ENCODE data around the gene SLC17A5. TPM values are rescaled to one million over a fixed set of nuclear protein-coding genes. Genes with fewer than 3 reads are reported as not detected.
"Not testable (repeated sequence)": the region's sequence is repeated elsewhere in the genome, so short reads cannot be mapped to it uniquely, and the experiment has no call there.

Gene SLC17A5
- total and polyA plus RNA-seq, 9 donors = 13.5 to 24.8 (median 19.1) TPM

DNA sequence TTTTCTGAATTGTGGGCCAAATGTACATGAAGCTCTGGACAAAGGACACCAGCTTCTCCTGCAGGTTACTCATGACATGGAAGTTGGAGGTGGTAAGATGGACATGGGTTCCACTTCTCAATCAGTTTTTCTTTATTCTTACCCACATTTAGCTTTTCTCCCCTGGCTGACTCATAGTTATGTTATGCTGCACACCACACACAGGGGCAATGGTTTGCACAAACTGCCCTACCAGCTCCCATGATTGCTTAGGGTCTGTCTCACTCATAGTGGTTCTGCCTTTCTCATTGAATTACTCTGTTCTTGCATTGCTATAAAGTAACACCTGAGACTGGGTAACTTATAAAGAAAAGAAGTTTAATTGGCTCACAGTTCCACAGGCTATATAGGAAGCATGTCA lies 37.7 kb upstream of the SLC17A5 start:
- no peak overlapping the region for H3K4me3 ChIP-seq (ENCODE audit: low read length)
- H3K36me3 ChIP-seq (ENCODE audit: control insufficient read depth, insufficient read depth, low read length) = no peaks in the 10 kb centered on the region
- H3K4me1 ChIP-seq (ENCODE audit: control insufficient read depth, insufficient read depth, low read length) = peaks cover 8% of the 10 kb centered on the region
- no peak for DNase-seq
- no peak overlapping the region for H3K27ac ChIP-seq (ENCODE audit: low read length)
- no peaks in the 10 kb centered on the region for H3K9me3 ChIP-seq (replicated peaks; ENCODE audit: control insufficient read depth, low read depth, low read length)
- H3K27me3 ChIP-seq (ENCODE audit: control insufficient read depth, insufficient read depth, low read length) = no peaks in the 10 kb centered on the region

GRCh38 chr6:73690056-73690455 lies 36.3 kb upstream of the SLC17A5 start:
- no peaks in the 10 kb centered on the region for H3K27me3 ChIP-seq (ENCODE audit: control insufficient read depth, insufficient read depth, low read length)
- no CpG with 5 or more reads among the region's 5 CpGs for WGBS (ENCODE audit: insufficient coverage)
- no peaks in the 10 kb centered on the region for H3K36me3 ChIP-seq (ENCODE audit: control insufficient read depth, insufficient read depth, low read length)
- H3K4me1 ChIP-seq (ENCODE audit: control insufficient read depth, insufficient read depth, low read length) = peaks cover 4% of the 10 kb centered on the region
- no peaks in the 10 kb centered on the region for H3K9me3 ChIP-seq (replicated peaks; ENCODE audit: control insufficient read depth, low read depth, low read length)
- H3K4me3 ChIP-seq (ENCODE audit: low read length) = no peak overlapping the region
- no peak overlapping the region for H3K27ac ChIP-seq (ENCODE audit: low read length)
- DNase-seq = no peak

- WGBS (ENCODE audit: insufficient coverage) = no CpG with 5 or more reads among the region's 1 CpG
- no peak overlapping the region for H3K27ac ChIP-seq (ENCODE audit: low read length)
- no peak for DNase-seq
- no peaks in the 10 kb centered on the region for H3K36me3 ChIP-seq (ENCODE audit: control insufficient read depth, insufficient read depth, low read length)
- H3K4me3 ChIP-seq (ENCODE audit: low read length) = no peak overlapping the region
- H3K9me3 ChIP-seq (replicated peaks; ENCODE audit: control insufficient read depth, low read depth, low read length) = no peaks in the 10 kb centered on the region
- H3K27me3 ChIP-seq (ENCODE audit: control insufficient read depth, insufficient read depth, low read length) = no peaks in the 10 kb centered on the region
- H3K4me1 ChIP-seq (ENCODE audit: control insufficient read depth, insufficient read depth, low read length) = no peaks in the 10 kb centered on the region
Measured at GRCh38 chr6:73688351-73688750, 34.6 kb upstream of the SLC17A5 start.

- H3K9me3 ChIP-seq (replicated peaks; ENCODE audit: control insufficient read depth, low read depth, low read length); H3K27me3 ChIP-seq (ENCODE audit: control insufficient read depth, insufficient read depth, low read length): not testable (repeated sequence)
Measured at GRCh38 chr6:73683574-73683973, 29.8 kb upstream of the SLC17A5 start.

DNA sequence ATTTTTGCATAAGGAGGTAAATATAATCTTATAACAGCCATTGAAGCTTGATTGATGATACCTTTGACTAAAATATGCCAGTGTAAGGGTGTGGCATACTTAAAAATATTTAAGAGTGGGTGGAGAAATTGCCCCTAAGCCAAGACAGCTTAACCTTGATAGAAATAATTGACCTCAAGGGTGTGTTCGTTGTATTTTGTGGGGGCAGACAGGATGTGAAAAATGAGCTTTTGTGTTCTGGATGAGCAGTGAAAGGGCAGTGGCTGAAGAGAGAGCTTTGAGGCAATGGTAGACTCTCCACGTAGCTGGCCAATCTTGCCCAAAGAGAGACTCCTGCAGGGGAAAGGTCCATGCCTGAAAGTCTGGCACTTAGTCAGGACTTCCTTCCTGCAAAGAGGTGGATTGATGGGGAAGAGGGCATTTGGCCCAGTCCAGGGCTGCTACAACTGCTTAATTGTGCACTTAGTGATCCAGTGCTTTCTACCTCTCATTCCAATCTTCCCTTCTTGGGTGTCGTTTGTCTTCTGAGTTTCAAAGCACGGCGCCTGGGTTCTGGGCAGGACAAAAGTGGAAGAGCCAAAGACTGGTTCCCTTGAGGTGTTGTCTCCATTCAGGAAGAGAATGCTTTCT lies 26.6 kb upstream of the SLC17A5 start:
- no peak for DNase-seq
- H3K36me3 ChIP-seq (ENCODE audit: control insufficient read depth, insufficient read depth, low read length) = no peaks in the 10 kb centered on the region
- no peak overlapping the region for H3K4me3 ChIP-seq (ENCODE audit: low read length)
- H3K4me1 ChIP-seq (ENCODE audit: control insufficient read depth, insufficient read depth, low read length) = no peaks in the 10 kb centered on the region
- 40% methylated on average over 2 of the region's 5 CpGs for WGBS (ENCODE audit: insufficient coverage)
- H3K27ac ChIP-seq (ENCODE audit: low read length) = no peak overlapping the region
- H3K9me3 ChIP-seq (replicated peaks; ENCODE audit: control insufficient read depth, low read depth, low read length) = no peaks in the 10 kb centered on the region
- H3K27me3 ChIP-seq (ENCODE audit: control insufficient read depth, insufficient read depth, low read length) = no peaks in the 10 kb centered on the region

More at GRCh38 chr6:73683574-73683973, 29.8 kb upstream of the SLC17A5 start:
- H3K27ac ChIP-seq (ENCODE audit: low read length); H3K36me3 ChIP-seq (ENCODE audit: control insufficient read depth, insufficient read depth, low read length); H3K4me3 ChIP-seq (ENCODE audit: low read length); H3K4me1 ChIP-seq (ENCODE audit: control insufficient read depth, insufficient read depth, low read length); DNase-seq: not testable (repeated sequence)
- no CpG with 5 or more reads among the region's 2 CpGs for WGBS (ENCODE audit: insufficient coverage)

GRCh38 chr6:73679846-73680245 lies 26.1 kb upstream of the SLC17A5 start:
- 89% methylated on average over 4 of the region's 5 CpGs for WGBS (ENCODE audit: insufficient coverage)
- H3K9me3 ChIP-seq (replicated peaks; ENCODE audit: control insufficient read depth, low read depth, low read length); H3K4me1 ChIP-seq (ENCODE audit: control insufficient read depth, insufficient read depth, low read length); H3K27ac ChIP-seq (ENCODE audit: low read length); DNase-seq; H3K4me3 ChIP-seq (ENCODE audit: low read length); H3K36me3 ChIP-seq (ENCODE audit: control insufficient read depth, insufficient read depth, low read length); H3K27me3 ChIP-seq (ENCODE audit: control insufficient read depth, insufficient read depth, low read length): not testable (repeated sequence)

- Histone ChIP-seq H3K4me1 (ENCODE audit: control insufficient read depth, insufficient read depth, low read length) (no peaks in the 10 kb centered on the region), H3K9me3 (replicated peaks; ENCODE audit: control insufficient read depth, low read depth, low read length) (no peaks in the 10 kb centered on the region), H3K4me3 (ENCODE audit: low read length) (no peak overlapping the region), H3K36me3 (ENCODE audit: control insufficient read depth, insufficient read depth, low read length) (no peaks in the 10 kb centered on the region), H3K27ac (ENCODE audit: low read length) (no peak overlapping the region), H3K27me3 (ENCODE audit: control insufficient read depth, insufficient read depth, low read length) (no peaks in the 10 kb centered on the region)
- 67% methylated on average over 1 of the region's 3 CpGs for WGBS (ENCODE audit: insufficient coverage)
- DNase-seq = no peak
Measured at GRCh38 chr6:73679009-73679408, 25.2 kb upstream of the SLC17A5 start.

DNA sequence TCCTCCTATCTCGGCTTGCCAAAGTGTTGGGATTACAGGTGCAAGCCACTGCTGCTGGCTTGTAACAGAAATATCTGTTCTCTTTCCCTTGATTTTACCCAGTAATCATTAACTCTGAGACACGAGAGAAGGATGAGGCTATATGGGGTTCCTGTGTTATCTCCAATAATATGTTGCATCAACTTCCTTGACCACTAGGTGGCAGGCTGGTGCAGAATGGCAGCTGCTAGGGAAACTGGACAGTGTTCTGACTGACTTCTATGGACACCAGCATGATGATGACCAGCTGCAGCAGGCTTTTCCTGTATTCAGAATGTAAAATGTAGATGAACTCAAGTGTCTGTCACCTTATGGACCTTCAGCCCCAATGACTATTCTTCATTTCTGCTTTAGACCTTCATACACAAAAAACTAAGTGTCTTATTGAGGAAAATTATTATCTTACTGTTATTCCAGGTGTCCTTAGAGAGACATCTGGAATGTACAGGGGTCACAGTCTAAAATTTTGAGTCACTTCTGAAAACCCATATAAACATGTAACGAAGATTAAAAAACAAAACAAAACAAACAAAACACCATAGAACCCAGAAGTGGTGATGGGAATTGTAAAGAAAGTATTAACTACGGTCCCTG lies 21.8 kb upstream of the SLC17A5 start:
- WGBS (ENCODE audit: insufficient coverage) = 0% methylated on average over 1 of the region's 4 CpGs
- H3K9me3 ChIP-seq (replicated peaks; ENCODE audit: control insufficient read depth, low read depth, low read length) = no peaks in the 10 kb centered on the region
- no peaks in the 10 kb centered on the region for H3K36me3 ChIP-seq (ENCODE audit: control insufficient read depth, insufficient read depth, low read length)
- H3K27ac ChIP-seq (ENCODE audit: low read length) = no peak overlapping the region
- no peaks in the 10 kb centered on the region for H3K4me1 ChIP-seq (ENCODE audit: control insufficient read depth, insufficient read depth, low read length)
- H3K4me3 ChIP-seq (ENCODE audit: low read length) = no peak overlapping the region
- DNase-seq = peak; percentile 89
- H3K27me3 ChIP-seq (ENCODE audit: control insufficient read depth, insufficient read depth, low read length) = no peaks in the 10 kb centered on the region

DNA sequence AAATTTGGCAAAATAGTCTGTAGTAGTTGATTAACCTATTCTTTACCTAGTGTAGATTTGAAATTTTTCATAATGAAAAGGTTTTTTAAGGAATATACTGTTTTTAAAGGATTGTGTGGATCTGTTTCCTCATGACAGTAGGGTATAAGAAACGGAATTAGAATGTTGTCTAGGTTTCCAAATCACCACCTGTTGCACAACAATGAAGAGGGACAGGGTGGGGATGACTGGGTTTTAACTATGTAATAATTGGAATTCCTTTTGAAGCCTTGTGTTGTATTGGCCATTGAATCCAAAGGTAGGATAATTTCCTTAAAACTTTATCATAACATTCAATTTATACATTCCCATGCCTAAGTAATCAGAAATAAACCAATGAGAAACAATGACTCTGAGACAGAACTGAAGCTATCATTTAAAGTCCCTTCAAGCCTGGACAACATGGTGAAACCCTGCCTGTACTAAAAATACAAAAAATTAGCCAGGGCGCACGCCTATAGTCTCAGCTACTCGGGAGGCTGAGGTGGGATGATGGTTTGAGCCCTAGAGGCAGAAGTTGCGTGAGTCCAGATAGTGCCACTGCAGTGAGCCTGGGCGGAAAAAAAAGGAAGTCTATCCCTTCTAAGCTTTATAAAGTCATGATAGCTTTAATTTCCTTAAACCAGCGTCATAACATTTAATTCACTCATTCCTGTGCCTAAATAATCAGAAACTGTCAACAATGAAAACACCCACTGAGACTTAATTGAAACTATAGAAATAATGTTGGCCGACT lies 18.3 kb upstream of the SLC17A5 start:
- Histone ChIP-seq H3K9me3 (replicated peaks; ENCODE audit: control insufficient read depth, low read depth, low read length) (no peaks in the 10 kb centered on the region), H3K36me3 (ENCODE audit: control insufficient read depth, insufficient read depth, low read length) (no peaks in the 10 kb centered on the region), H3K27me3 (ENCODE audit: control insufficient read depth, insufficient read depth, low read length) (no peaks in the 10 kb centered on the region), H3K4me1 (ENCODE audit: control insufficient read depth, insufficient read depth, low read length) (no peaks in the 10 kb centered on the region), H3K4me3 (ENCODE audit: low read length) (no peak overlapping the region), H3K27ac (ENCODE audit: low read length) (no peak overlapping the region)
- WGBS (ENCODE audit: insufficient coverage) = 60% methylated on average over 1 of the region's 8 CpGs
- no peak for DNase-seq

DNA sequence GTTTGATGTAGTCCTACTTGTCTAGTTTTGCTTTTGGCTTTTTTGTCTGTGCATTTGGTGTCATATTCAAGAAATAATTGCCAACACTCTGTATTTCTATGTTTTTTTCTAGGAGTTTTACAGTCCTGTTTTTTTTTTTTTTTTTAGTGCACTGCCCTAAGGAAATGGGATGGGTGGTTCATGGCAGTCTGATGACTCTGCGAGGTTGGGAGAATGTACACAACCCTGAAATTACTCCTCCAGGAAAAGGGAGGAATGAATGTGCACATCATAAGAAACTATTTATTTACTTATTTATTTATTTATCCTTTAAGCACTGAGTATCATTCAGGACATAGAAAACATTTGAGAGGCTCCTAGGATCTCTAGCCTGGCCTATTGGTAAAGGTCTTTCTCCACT lies 15.2 kb upstream of the SLC17A5 start:
- H3K27ac ChIP-seq (ENCODE audit: low read length) = no peak overlapping the region
- no peaks in the 10 kb centered on the region for H3K36me3 ChIP-seq (ENCODE audit: control insufficient read depth, insufficient read depth, low read length)
- H3K27me3 ChIP-seq (ENCODE audit: control insufficient read depth, insufficient read depth, low read length) = no peaks in the 10 kb centered on the region
- no peaks in the 10 kb centered on the region for H3K4me1 ChIP-seq (ENCODE audit: control insufficient read depth, insufficient read depth, low read length)
- no CpG with 5 or more reads among the region's 1 CpG for WGBS (ENCODE audit: insufficient coverage)
- DNase-seq = no peak
- H3K4me3 ChIP-seq (ENCODE audit: low read length) = no peak overlapping the region
- H3K9me3 ChIP-seq (replicated peaks; ENCODE audit: control insufficient read depth, low read depth, low read length) = no peaks in the 10 kb centered on the region

Data from muscle of leg (tissue), 11 donors.